ENCODE data around the gene KCNQ1. TPM values are rescaled to one million over a fixed set of nuclear protein-coding genes. Genes with fewer than 3 reads are reported as not detected.

The KCNQ1 gene
- total RNA-seq, 1 experiment from 2014 or later: 10.7 TPM

DNA sequence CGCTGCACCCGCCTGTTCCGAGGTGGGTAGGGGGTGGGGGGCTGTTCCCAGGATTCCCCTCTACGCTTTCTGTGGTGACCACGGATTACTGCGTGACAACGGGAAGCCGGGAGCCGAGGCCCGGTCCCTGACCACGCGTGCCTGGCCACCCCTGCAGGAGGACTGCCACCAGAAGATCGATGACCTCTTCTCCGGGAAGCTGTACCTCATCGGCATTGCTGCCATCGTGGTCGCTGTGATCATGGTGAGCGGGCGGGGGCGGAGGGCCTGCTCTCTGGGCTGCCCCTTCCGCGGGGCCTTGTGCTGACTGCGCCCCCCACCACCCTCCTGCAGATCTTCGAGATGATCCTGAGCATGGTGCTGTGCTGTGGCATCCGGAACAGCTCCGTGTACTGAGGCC, 48.3 kb upstream of the KCNQ1 start:
- RAD21 ChIA-PET (ENCODE audit: low non-redundant PET in 1 of 2, low total read pairs in 2 of 2, uncharacterized antibody in 2 of 2, unreplicated experiment in 2 of 2): no interaction called here
- Histone ChIP-seq H3K4me3 (replicated peaks in 1 of 2; ENCODE audit: low read depth in 1 of 2, low read length in 2 of 2) (no peak overlapping the region), H4K20me1 (ENCODE audit: insufficient read depth) (no peaks in the 10 kb centered on the region), H3K79me2 (ENCODE audit: insufficient read depth, low read length) (peaks cover 39% of the 10 kb centered on the region), H3K9ac (ENCODE audit: low read length) (no peak overlapping the region), H3K9me3 (ENCODE audit: control insufficient read depth in 1 of 2, insufficient read depth in 1 of 2, low read depth in 1 of 2, low read length in 2 of 2) (no peaks in the 10 kb centered on the region), H3K4me1 (ENCODE audit: control insufficient read depth in 1 of 2, insufficient read depth in 2 of 2, low read length in 2 of 2) (peaks cover 10 to 17% of the 10 kb centered on the region in 2 experiments), H3K27me3 (ENCODE audit: insufficient read depth, low read length) (no peaks in the 10 kb centered on the region), H3K36me3 (ENCODE audit: control insufficient read depth in 1 of 2, insufficient read depth in 2 of 2, low read length in 2 of 2) (peaks cover 10 to 15% of the 10 kb centered on the region in 2 experiments; a peak in 3 of 4 replicates), H3K4me2 (ENCODE audit: low read length) (no peak overlapping the region), H3K27ac (ENCODE audit: low read depth, low read length) (no peak overlapping the region), H2AFZ (ENCODE audit: low read depth, low read length, poor library complexity, severe bottlenecking) (no peak overlapping the region), H3K9me2 (ENCODE audit: insufficient read depth) (no peaks in the 10 kb centered on the region)
- intact Hi-C loops (cut with micrococcal nuclease): no loop called here
- TF ChIP-seq RAD21 (IDR thresholded peaks at IDR 0.05; ENCODE audit: low read depth): no peak
- TF ChIP-seq, protein P1, sequence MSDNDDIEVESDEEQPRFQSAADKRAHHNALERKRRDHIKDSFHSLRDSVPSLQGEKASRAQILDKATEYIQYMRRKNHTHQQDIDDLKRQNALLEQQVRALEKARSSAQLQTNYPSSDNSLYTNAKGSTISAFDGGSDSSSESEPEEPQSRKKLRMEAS (IDR thresholded peaks at IDR 0.05): no peak
- TF ChIP-seq EGR1 (IDR thresholded peaks at IDR 0.05; ENCODE audit: low read depth): no peak
- ATAC-seq (no peak), DNase-seq (ENCODE audit: low read depth, low spot score) (no peak)
- CTCF ChIA-PET: no interaction called here
- BruUV-seq (replicated peaks): no TSS peak
- POLR2A ChIA-PET: no interaction called here

DNA sequence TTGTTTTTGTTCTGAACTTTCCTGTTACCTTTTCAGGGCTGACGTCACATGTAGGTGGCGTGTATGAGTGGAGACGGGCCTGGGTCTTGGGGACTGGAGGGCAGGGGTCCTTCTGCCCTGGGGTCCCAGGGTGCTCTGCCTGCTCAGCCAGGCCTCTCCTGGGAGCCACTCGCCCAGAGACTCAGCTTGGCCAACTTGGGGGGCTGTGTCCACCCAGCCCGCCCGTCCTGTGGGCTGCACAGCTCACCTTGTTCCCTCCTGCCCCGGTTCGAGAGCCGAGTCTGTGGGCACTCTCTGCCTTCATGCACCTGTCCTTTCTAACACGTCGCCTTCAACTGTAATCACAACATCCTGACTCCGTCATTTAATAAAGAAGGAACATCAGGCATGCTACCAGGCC, 47.8 kb upstream of the KCNQ1 start:
- TF ChIP-seq, protein P2, sequence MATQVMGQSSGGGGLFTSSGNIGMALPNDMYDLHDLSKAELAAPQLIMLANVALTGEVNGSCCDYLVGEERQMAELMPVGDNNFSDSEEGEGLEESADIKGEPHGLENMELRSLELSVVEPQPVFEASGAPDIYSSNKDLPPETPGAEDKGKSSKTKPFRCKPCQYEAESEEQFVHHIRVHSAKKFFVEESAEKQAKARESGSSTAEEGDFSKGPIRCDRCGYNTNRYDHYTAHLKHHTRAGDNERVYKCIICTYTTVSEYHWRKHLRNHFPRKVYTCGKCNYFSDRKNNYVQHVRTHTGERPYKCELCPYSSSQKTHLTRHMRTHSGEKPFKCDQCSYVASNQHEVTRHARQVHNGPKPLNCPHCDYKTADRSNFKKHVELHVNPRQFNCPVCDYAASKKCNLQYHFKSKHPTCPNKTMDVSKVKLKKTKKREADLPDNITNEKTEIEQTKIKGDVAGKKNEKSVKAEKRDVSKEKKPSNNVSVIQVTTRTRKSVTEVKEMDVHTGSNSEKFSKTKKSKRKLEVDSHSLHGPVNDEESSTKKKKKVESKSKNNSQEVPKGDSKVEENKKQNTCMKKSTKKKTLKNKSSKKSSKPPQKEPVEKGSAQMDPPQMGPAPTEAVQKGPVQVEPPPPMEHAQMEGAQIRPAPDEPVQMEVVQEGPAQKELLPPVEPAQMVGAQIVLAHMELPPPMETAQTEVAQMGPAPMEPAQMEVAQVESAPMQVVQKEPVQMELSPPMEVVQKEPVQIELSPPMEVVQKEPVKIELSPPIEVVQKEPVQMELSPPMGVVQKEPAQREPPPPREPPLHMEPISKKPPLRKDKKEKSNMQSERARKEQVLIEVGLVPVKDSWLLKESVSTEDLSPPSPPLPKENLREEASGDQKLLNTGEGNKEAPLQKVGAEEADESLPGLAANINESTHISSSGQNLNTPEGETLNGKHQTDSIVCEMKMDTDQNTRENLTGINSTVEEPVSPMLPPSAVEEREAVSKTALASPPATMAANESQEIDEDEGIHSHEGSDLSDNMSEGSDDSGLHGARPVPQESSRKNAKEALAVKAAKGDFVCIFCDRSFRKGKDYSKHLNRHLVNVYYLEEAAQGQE (IDR thresholded peaks at IDR 0.05; ENCODE audit: low read depth): no peak
- TF ChIP-seq, protein P3, sequence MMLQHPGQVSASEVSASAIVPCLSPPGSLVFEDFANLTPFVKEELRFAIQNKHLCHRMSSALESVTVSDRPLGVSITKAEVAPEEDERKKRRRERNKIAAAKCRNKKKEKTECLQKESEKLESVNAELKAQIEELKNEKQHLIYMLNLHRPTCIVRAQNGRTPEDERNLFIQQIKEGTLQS (IDR thresholded peaks at IDR 0.05): no peak
- TF ChIP-seq EZH2phosphoT487 (IDR thresholded peaks at IDR 0.05; ENCODE audit: borderline replicate concordance) (no peak), SP1 (IDR thresholded peaks at IDR 0.05; ENCODE audit: low read depth) (no peak), EZH2 (IDR thresholded peaks at IDR 0.05) (no peak), POLR2AphosphoS5 (IDR thresholded peaks at IDR 0.05; ENCODE audit: low read depth, low read length) (no peak), SRF (IDR thresholded peaks at IDR 0.05; ENCODE audit: low read depth) (no peak), POLR2A (IDR thresholded peaks at IDR 0.05; ENCODE audit: borderline replicate concordance, extremely low read depth, insufficient read depth, insufficient read length) (no peak), ZFX (IDR thresholded peaks at IDR 0.05) (no peak), JUND (IDR thresholded peaks at IDR 0.05) (no peak)
- no peak overlapping the region for H3K4me2 ChIP-seq (ENCODE audit: low read length)
- H3K9me2 ChIP-seq (ENCODE audit: insufficient read depth): no peaks in the 10 kb centered on the region
- BruUV-seq (replicated peaks): no TSS peak
- no peak overlapping the region for H3K27ac ChIP-seq (ENCODE audit: low read depth, low read length)
- POLR2A ChIA-PET: no interaction called here
- H3K27me3 ChIP-seq (ENCODE audit: insufficient read depth, low read length): no peaks in the 10 kb centered on the region
- no peaks in the 10 kb centered on the region for H3K9me3 ChIP-seq (ENCODE audit: control insufficient read depth in 1 of 2, insufficient read depth in 1 of 2, low read depth in 1 of 2, low read length in 2 of 2)
- peaks cover 14 to 23% of the 10 kb centered on the region in 2 experiments for H3K4me1 ChIP-seq (ENCODE audit: control insufficient read depth in 1 of 2, insufficient read depth in 2 of 2, low read length in 2 of 2)
- ATAC-seq (no peak), DNase-seq (ENCODE audit: low read depth, low spot score) (no peak)
- peaks cover 39% of the 10 kb centered on the region for H3K79me2 ChIP-seq (ENCODE audit: insufficient read depth, low read length)
- intact Hi-C loops (cut with micrococcal nuclease): no loop called here
- H3K36me3 ChIP-seq (ENCODE audit: control insufficient read depth in 1 of 2, insufficient read depth in 2 of 2, low read length in 2 of 2): peaks cover 8 to 12% of the 10 kb centered on the region in 2 experiments; a peak in 3 of 4 replicates
- CTCF ChIA-PET: no interaction called here
- H2AFZ ChIP-seq (ENCODE audit: low read depth, low read length, poor library complexity, severe bottlenecking): no peak overlapping the region
- RAD21 ChIA-PET (ENCODE audit: low non-redundant PET in 1 of 2, low total read pairs in 2 of 2, uncharacterized antibody in 2 of 2, unreplicated experiment in 2 of 2): no interaction called here
- H4K20me1 ChIP-seq (ENCODE audit: insufficient read depth): no peaks in the 10 kb centered on the region
- no peak overlapping the region for H3K9ac ChIP-seq (ENCODE audit: low read length)
- H3K4me3 ChIP-seq (replicated peaks in 1 of 2; ENCODE audit: low read depth in 1 of 2, low read length in 2 of 2): no peak overlapping the region
